Adrenal gland (tissue), 12 donors: ENCODE measurements around the gene UBAP1. TPM values are rescaled to one million over a fixed set of nuclear protein-coding genes. Genes with fewer than 3 reads are reported as not detected.
A peak's percentile ranks its signal among the peaks of the same experiment; 100 is the strongest.

Experiments
- DNase-seq, 7 donors: peaks; one replicate each; pipeline ENCODE4 v3.0.0-alpha.2; 2019 to 2020
- H3K27ac ChIP-seq, 5 donors: fragments of 200-600 bp; sonication (generic) in 4 of 5; 1 replicate in 3 of 5; 2 replicates in 2 of 5; pipeline versions ENCODE4 v1.5.1 to v1.8.0; 2016 to 2020; ENCODE audit warnings: mild to moderate bottlenecking in 1 of 5
- H3K27me3 ChIP-seq: fragments of 200-600 bp; 2 replicates; pipeline ENCODE4 v1.8.0; 2021
- H3K36me3 ChIP-seq, 2 donors: fragments of 200-600 bp; replicated peaks in 1 of 2; 1 replicate in 1 of 2; 2 replicates in 1 of 2; pipeline versions ENCODE4 v1.5.1 to v1.8.0; 2018 to 2022
- H3K4me1 ChIP-seq, 2 donors: fragments of 200-600 bp; replicated peaks in 1 of 2; 1 replicate in 1 of 2; 2 replicates in 1 of 2; pipeline versions ENCODE4 v1.5.1 to v1.8.0; 2018 to 2021
- H3K4me3 ChIP-seq, 4 donors: fragments of 200-600 bp; sonication (generic) in 3 of 4; one replicate each; pipeline ENCODE4 v1.5.1; 2016 to 2018
- H3K9me3 ChIP-seq, 3 donors: fragments of 200-600 bp; sonication (generic) in 1 of 3; replicated peaks in 1 of 3; 1 replicate in 2 of 3; 2 replicates in 1 of 3; pipeline versions ENCODE4 v1.5.1 to v1.8.0; 2016 to 2021
- POLR2A ChIP-seq, 2 donors: fragments of 450-650 bp; IDR thresholded peaks; one replicate each; pipeline ENCODE4 v1.6.1; 2017; ENCODE audit warnings: antibody characterized with exemption in 2 of 2, mild to moderate bottlenecking in 2 of 2, moderate library complexity in 1 of 2
- WGBS, 4 donors: extraction: QIAGEN DNeasy Blood & Tissue Kit in 2 of 4; methylation state at CpG; one replicate each; pipeline versions ENCODE4 v1.1.5 to v1.1.7; 2013 to 2017; 5-methylcytosine and 5-hydroxymethylcytosine counted together
- intact Hi-C, 2 donors: fragments of 100-400 bp; cut with DNase I; formaldehyde crosslinking; loops; one replicate each; pipeline versions ENCODE4 v1.14.1 to v1.15.0; 2022 to 2023
- polyA plus RNA-seq, 3 donors: library from polyadenylated mRNA; stranded (reverse); fragments of 200-250 nt in 2 of 3; fragments of 350-450 nt in 1 of 3; fragmentation: Illumina TruSeq in 1 of 3; extraction: RNeasy Lipid Tissue Mini Kit (QIAGEN cat#74804) in 1 of 3; gene quantifications; one replicate each; pipeline ENCODE4 v1.2.3, GENCODE V29; 2013 to 2014
- total RNA-seq, 9 donors: library from RNA; depleted of rRNA in 4 of 9; stranded (reverse); fragments of >200 nt in 4 of 9; fragments of 120-200 nt in 1 of 9; fragmentation: NEBNext Ultra II Directional in 1 of 9; extraction: Animal tissue kit (Norgen Biotek cat#: 25700) in 1 of 9; gene quantifications; one replicate each; pipeline versions ENCODE4 v1.1.0 to v1.2.4, GENCODE V29; 2013 to 2023
- TF ChIP-seq, protein P1 (sequence below), 6 experiments: fragments of 450-650 bp in 4 of 6; fragments of 200-600 bp in 2 of 6; sonication (generic) in 1 of 6; IDR thresholded peaks; 1 replicate in 5 of 6; 2 replicates in 1 of 6; pipeline versions ENCODE4 v1.5.1 to v1.8.0; 2016 to 2021; ENCODE audit warnings: antibody characterized with exemption in 6 of 6, mild to moderate bottlenecking in 2 of 6, moderate library complexity in 1 of 6
- donor health status: healthy with polysubstance abuse.
- donor health status: Bipolar disorder and iron deficiency.
- donor health status: DM: yes; HTN: yes; CAD: no.
- donor health status: DM: no; HTN: no; CAD: no.
- donor health status: DM: no; HTN: no; CAD: no.
- donor health status: DM: yes; HTN: yes; CAD: no.

The UBAP1 gene
- total and polyA plus RNA-seq, 12 donors: 34.8 to 146 (median 77.4) TPM

DNA sequence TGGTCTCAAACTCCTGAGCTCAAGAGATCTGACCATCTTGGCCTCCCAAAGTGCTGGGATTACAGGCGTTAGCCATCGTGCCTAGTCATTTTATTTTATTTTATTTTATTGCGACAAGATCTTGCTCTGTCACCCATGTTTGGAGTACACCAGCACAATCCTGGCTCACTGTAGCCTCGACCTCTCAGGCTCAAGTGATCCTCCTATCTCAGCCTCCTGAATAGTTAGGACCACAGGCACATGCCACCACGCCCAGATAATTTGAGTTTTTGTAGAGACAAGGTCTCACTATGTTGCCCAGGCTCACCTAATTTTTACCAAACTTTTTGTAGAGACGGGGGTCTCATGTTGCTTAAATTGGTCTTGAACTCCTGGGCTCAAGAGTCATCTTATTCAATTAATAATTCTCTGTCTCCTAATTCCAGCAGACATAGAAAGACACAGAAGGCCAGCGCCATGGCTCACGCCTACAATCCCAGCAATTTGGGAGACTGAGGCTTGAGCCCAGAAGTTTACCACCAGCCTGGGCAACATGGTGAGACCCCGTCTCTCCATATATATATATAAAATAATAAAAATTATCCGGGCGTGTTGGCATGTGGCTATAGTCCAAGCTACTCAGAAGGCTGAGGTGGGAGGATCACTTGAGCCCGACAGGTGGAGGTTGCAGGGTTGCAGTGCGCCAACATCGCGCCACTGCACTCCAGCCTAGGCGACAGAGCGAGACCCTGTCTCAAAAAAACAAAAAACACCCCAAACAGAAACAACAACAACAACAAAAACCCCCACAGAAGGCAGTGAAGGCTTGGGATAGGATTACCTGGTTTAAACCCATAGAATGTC, 1.0 kb upstream of the UBAP1 start:
- no peaks in the 10 kb centered on the region for H3K27me3 ChIP-seq
- WGBS, 4 donors: 57 to 70% (median 67%) methylated on average over 15 to 17 of the region's 17 CpGs
- DNase-seq: peak in 1 of 7 donors; percentile 53
- intact Hi-C loops: loop anchor here in 1 of 2 donors (10.0 kb wide), 1 partner anchor 53 kb away; the partner anchor contains the start of gene DCAF12
- H3K36me3 ChIP-seq: no peaks in the 10 kb centered on the region
- H3K4me3 ChIP-seq: peak overlapping the region in 3 of 4 donors; percentile 80 to 84 (median 82)
- peaks cover 12 to 15% of the 10 kb centered on the region in 2 donors for H3K4me1 ChIP-seq
- H3K27ac ChIP-seq: peak overlapping the region in 4 of 5 donors; percentile 85 to 99 (median 95)
- H3K9me3 ChIP-seq: no peaks in the 10 kb centered on the region
- TF ChIP-seq, protein P1, sequence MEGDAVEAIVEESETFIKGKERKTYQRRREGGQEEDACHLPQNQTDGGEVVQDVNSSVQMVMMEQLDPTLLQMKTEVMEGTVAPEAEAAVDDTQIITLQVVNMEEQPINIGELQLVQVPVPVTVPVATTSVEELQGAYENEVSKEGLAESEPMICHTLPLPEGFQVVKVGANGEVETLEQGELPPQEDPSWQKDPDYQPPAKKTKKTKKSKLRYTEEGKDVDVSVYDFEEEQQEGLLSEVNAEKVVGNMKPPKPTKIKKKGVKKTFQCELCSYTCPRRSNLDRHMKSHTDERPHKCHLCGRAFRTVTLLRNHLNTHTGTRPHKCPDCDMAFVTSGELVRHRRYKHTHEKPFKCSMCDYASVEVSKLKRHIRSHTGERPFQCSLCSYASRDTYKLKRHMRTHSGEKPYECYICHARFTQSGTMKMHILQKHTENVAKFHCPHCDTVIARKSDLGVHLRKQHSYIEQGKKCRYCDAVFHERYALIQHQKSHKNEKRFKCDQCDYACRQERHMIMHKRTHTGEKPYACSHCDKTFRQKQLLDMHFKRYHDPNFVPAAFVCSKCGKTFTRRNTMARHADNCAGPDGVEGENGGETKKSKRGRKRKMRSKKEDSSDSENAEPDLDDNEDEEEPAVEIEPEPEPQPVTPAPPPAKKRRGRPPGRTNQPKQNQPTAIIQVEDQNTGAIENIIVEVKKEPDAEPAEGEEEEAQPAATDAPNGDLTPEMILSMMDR (IDR thresholded peaks at IDR 0.05): no peak
- TF ChIP-seq POLR2A (IDR thresholded peaks at IDR 0.05): no peak

DNA sequence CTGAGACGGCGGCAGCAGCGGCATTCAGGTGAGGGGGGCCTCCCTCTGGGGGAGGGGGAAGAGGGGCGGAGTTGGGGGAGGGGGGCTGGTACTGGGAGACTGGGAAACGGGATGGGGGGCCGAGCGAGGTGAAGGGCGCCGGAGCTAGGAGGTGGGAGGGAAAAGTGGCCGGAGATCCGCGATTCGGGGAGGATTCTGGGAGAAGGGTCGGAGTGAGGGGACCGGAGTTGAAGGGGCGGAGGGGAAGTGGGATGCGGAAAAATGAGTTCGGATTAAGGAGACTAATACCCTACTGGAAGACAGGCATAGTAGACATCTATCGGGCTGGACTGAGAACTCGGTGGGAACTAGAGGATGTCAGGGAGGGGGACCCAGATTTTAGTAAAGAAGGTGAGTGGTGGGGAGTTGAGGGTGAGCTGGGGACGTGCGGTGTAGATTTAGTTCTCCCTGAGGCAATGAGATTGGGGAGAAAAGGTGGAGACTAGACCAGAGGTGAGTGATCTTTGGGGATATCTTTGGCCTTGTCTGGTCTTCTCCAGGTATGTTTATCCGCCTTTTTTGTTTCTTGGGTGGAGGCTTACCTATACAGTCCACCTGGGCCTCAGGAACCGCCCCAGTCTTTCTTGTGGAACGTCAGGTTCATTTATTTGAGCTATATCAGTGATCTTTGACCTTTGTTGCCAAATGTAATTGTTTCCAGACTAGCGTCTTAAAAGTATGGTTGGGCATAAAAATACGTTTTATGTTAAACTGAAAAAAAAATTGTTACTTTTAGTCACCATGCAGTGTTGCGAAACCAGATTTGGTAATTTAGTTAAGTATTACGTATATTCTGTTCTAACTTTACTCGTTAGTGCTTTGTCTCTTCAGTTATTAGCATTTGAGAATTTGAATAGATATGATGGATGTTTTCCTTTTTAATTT, 632 bp downstream of the UBAP1 start:
- intact Hi-C loops: loop anchor here in 1 of 2 donors (10.0 kb wide), 1 partner anchor 55 kb away; the partner anchor contains the start of gene DCAF12
- Histone ChIP-seq H3K4me3 (peak overlapping the region in 3 of 4 donors; percentile 80 to 84 (median 82)), H3K36me3 (no peaks in the 10 kb centered on the region), H3K4me1 (peaks cover 12 to 15% of the 10 kb centered on the region in 2 donors), H3K9me3 (no peaks in the 10 kb centered on the region), H3K27me3 (no peaks in the 10 kb centered on the region), H3K27ac (peak overlapping the region; percentile 83 to 99 (median 93))
- DNase-seq: peak in 2 of 7 donors; percentile 53 to 82
- TF ChIP-seq, protein P1 (IDR thresholded peaks at IDR 0.05): no peak
- TF ChIP-seq POLR2A (IDR thresholded peaks at IDR 0.05): no peak
- 2 to 3% (median 3%) methylated on average over 26 to 30 of the region's 30 CpGs for WGBS, 4 donors

DNA sequence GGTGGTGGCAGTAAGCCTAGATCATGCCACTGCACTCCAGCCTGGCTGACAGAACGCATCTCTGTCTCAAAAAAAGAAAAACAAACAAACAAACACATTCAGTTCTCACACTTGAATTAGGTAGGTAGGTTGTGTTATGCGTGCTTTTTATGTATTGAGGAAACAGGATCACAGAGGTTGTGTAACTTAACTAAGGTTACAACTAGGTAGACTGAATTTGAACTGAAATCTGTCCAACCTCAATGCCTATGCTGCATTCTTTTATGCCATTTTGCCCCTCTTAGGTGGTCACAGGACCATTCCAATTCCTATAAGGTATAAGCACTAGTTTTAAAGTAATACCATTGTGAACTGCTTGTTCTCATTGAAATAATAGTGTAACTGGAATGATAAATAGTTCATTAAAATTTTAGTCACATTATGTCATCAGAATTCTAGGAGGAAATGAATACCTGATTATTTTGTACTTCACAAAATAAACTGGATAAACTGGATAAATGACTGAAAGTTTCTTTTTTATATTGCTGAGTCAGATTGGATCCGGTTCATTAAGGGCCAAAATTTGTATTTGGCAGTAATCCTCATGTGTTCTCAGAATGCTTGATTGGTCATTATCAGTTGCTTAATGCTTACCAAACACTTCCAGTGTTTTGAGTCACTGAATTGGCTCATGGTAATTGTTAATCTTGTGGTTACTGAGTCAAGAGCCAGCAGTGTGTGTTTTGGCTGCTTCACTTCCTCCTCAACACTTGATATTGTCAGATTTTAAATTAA, 7.1 kb downstream of the UBAP1 start:
- Histone ChIP-seq H3K4me1 (peaks cover 31 to 53% of the 10 kb centered on the region in 2 donors), H3K4me3 (no peak overlapping the region), H3K36me3 (no peaks in the 10 kb centered on the region), H3K27ac (peak overlapping the region; percentile 2 to 79 (median 63)), H3K27me3 (no peaks in the 10 kb centered on the region), H3K9me3 (no peaks in the 10 kb centered on the region)
- intact Hi-C loops: no loop called here
- peak in 5 of 7 donors; percentile 21 to 52 (median 48) for DNase-seq
- TF ChIP-seq, protein P1 (IDR thresholded peaks at IDR 0.05): no peak
- TF ChIP-seq POLR2A (IDR thresholded peaks at IDR 0.05): no peak
- 50 to 61% (median 56%) methylated on average over 3 of the region's 3 CpGs for WGBS, 4 donors
